Measurements from ENCODE around the gene SIK2.

SIK2 gene

DNA sequence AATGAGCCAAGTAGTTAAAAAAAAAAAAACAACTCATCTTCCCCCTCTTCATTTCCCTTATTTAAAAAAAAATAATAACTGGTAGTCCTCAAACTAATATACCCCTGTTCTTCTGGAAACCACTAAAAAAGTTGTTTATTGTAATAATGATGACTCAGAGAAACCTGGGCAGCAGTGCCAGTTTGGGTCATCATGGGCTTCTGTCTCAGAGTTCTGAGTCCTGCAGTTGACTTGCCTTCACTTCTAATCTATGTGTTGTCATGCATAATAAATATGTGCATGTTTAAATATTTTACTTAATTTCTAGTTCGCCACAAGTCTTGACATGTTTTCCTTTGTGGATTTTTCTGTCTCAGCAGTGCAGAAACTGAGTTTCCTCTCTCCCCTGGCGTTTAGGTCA lies 117.1 kb downstream of the SIK2 start:
- H3K4me3 ChIP-seq (ENCODE audit: low read depth, low read length): no peak overlapping the region
- TF ChIP-seq, protein P1, sequence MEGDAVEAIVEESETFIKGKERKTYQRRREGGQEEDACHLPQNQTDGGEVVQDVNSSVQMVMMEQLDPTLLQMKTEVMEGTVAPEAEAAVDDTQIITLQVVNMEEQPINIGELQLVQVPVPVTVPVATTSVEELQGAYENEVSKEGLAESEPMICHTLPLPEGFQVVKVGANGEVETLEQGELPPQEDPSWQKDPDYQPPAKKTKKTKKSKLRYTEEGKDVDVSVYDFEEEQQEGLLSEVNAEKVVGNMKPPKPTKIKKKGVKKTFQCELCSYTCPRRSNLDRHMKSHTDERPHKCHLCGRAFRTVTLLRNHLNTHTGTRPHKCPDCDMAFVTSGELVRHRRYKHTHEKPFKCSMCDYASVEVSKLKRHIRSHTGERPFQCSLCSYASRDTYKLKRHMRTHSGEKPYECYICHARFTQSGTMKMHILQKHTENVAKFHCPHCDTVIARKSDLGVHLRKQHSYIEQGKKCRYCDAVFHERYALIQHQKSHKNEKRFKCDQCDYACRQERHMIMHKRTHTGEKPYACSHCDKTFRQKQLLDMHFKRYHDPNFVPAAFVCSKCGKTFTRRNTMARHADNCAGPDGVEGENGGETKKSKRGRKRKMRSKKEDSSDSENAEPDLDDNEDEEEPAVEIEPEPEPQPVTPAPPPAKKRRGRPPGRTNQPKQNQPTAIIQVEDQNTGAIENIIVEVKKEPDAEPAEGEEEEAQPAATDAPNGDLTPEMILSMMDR (IDR thresholded peaks at IDR 0.05; ENCODE audit: borderline replicate concordance, insufficient read depth, low read depth, low read length): no peak

DNA sequence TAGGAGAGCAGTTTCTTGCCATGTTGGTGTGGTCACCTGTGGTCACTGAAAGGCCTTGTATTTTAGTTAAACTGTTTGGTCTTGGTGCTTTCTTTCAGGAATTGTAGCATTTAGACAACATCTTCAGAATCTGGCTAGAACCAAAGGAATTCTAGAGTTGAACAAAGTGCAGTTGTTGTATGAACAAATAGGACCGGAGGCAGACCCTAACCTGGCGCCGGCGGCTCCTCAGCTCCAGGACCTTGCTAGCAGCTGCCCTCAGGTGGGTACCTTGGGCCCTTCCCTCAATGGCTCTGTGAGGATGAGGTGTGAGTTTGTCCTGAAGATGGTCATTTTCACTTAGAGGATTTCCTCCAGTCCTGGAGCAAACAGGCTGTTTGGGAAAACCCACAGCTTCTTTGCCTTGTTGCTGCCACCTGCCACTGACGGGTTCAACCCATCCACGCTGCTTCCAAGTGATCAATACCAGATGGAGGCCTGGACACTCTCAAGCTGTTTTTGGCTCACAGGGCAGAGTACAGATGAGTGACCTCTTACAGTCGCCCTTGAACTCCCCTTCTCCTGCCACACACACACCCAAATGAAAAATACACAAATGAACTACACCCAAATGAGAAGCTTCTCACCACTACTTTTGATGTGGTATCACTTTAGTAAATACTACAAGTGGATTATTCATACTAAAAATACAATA lies 118.7 kb downstream of the SIK2 start:
- TF ChIP-seq, protein P1 (IDR thresholded peaks at IDR 0.05; ENCODE audit: borderline replicate concordance, insufficient read depth, low read depth, low read length): no peak
- H3K4me3 ChIP-seq (ENCODE audit: low read depth, low read length): no peak overlapping the region

- TF ChIP-seq, protein P1 (IDR thresholded peaks at IDR 0.05; ENCODE audit: borderline replicate concordance, insufficient read depth, low read depth, low read length): no peak
- no peak overlapping the region for H3K4me3 ChIP-seq (ENCODE audit: low read depth, low read length)
These were observed 120.3 kb downstream of the SIK2 start for GRCh38 chr11:111722501-111722900.

DNA sequence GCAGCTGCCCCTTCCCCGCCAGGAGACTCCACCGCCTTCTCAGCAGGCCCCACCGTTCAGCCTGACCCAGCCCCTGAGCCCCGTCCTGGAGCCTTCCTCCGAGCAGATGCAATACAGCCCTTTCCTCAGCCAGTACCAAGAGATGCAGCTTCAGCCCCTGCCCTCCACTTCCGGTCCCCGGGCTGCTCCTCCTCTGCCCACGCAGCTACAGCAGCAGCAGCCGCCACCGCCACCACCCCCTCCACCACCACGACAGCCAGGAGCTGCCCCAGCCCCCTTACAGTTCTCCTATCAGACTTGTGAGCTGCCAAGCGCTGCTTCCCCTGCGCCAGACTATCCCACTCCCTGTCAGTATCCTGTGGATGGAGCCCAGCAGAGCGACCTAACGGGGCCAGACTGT lies 121.3 kb downstream of the SIK2 start:
- no peak overlapping the region for H3K4me3 ChIP-seq (ENCODE audit: low read depth, low read length)
- TF ChIP-seq, protein P1 (IDR thresholded peaks at IDR 0.05; ENCODE audit: borderline replicate concordance, insufficient read depth, low read depth, low read length): no peak

DNA sequence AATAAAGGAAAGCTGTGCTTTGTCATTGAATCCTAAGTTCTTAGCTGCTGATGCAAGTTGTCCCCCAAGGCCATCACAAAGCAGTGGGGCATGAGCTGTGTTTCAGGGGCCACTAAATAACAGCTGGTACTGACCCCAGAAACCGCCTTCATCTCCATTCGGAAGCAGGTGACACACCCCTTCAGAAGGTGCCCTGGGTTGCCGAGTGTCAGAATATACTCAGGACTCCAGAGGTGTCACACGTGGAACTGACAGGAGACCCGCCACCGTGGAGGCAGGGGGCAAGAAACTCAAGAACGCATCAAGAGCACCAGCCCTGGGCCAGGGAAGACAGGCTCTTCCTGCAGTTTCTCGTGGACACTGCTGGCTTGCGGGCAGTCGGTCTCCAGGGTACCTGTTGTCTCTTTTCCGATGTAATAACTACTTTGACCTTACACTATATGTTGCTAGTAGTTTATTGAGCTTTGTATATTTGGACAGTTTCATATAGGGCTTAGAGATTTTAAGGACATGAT lies 122.4 kb downstream of the SIK2 start:
- no peak overlapping the region for H3K4me3 ChIP-seq (ENCODE audit: low read depth, low read length)
- TF ChIP-seq, protein P1 (IDR thresholded peaks at IDR 0.05; ENCODE audit: borderline replicate concordance, insufficient read depth, low read depth, low read length): no peak

DNA sequence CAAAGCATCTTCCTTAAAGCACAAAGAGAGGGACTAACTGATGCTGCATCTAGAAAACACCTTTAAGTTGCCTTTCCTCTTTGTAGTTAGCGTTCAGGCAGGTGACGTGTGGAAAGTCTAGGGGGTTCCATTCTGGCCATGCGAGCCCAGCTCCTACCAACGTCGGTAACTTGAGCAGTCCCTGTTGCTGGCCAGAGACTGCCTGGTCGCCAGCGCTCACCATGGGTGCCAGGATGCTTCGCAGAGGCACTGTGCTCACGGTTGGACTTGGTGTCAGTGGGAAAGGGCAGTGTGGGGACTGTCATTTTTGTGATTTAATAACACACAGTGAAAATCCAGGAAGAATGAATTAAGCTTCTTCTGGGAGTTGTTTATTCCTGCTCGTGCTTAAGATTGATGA lies 123.4 kb downstream of the SIK2 start:
- TF ChIP-seq, protein P1 (IDR thresholded peaks at IDR 0.05; ENCODE audit: borderline replicate concordance, insufficient read depth, low read depth, low read length): no peak
- H3K4me3 ChIP-seq (ENCODE audit: low read depth, low read length): no peak overlapping the region

DNA sequence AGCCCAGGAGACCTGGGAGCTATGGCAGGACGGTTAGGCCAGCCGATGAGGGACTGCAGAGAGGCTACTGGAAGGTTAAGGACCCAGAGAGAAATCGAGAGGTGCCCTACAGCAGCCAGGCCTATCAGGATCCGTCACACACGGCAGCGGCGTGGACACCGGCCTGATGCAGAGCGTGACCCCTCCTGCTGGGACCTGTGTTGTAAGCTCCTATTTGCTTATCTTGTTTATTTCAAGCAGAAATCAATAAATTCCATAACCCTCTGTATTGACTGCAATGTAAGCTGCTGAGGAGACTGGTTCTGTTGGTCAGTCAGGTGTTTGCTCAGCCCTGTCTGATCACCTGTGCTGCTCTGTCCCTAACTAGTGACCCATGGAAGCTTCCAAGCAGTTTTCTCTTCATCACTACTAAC lies 124.1 kb downstream of the SIK2 start:
- H3K4me3 ChIP-seq (ENCODE audit: low read depth, low read length): no peak overlapping the region
- TF ChIP-seq, protein P1 (IDR thresholded peaks at IDR 0.05; ENCODE audit: borderline replicate concordance, insufficient read depth, low read depth, low read length): no peak
